MV-4-11 (cell line): ENCODE results near the gene IRAK1.
A peak's percentile ranks its signal among the peaks of the same experiment; 100 is the strongest.

Experiments
- DNase-seq: peaks from one replicate; lab custom pipeline; 2025; lab: John Stamatoyannopoulos, UW

The IRAK1 gene

DNA sequence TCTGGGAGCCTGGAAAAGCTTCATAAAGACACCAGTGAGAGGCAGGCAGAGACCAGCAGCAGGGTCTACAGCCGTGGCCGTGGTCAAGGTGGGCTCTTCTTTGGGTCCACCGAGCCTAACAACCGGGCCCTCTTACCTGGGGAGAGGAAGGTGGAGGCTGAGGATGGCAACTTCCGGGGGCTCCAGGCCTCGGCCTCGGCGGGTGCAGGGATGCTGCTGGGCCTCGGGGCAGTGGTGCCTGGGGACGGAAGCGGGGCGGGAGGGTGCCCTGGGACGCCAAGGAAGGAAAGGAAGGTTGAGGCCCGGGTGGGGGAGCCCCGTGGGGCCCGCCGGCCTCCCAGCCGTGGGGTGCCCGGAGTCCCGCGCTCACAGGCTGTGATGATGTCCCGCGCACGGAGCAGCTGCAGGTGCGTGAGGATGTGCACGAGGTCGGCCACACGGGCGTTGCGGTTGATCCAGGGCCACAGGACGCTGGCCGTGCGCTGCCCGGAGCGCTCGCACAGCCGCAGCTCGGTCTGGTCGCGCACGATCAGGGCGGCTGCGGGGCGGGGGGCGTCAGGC, 561 bp downstream of the IRAK1 start:
- no peak for DNase-seq

DNA sequence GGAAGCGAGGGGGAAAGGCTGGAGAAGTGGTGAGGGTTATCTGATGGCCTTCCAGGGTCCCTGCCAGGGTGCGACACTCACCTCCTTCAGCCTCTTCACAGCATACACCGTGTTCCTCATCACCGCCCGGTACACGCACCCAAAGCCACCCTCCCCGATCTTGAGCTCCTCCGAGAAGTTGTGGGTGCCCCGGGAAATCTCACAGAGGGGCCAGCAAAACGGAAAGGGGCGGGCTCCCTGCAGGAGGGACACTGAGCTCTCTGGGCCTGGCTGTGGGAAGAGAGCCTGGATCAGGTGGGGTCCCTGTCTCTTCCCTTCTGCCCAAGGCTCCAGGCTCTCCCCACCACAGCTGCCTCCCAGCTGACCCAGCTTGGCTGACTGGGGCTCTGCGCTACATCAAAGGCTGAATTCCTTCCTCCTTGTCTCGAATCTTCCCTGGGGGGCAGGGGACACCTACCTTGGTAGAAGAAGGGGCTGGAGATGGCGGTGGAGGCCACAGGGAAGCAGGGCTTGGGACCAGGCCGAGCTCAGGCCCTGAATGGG, 1.1 kb downstream of the IRAK1 start:
- DNase-seq: no peak

DNA sequence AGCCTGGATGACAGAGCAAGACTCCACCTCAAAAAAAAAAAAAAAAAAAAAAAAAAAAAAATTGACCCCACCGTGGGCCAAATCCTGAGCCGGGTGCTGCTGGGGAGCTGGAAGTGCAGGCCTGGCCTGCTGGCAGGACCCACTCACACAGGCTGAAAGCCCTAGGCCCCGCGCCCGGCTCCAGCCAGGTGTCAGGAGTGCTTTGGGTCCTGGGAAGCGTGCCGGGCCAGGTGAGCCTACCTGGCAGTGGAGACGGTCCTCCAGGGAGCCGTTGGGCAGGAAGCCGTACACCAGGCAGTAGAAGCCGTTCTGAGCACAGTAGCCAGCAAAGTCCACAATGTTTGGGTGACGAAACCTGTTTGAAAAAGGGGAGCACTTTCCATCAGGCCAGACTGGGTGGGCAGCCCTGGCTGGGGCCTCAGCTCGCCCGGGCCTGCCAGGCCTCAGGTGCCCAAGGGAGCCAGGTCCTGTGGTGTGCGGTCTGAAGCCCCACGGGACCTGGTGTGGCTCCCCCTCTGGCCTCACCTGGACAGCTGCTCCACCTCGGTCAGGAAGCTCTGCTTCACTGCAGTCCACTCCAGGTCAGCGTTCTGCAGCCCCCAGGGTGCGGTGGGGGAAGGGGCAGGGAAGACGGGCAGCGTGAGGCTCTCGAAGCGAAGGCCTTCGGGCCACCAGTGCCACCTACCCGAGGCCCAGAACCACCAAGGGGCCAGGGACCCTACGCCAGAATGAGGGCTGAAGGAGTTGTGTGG, 1.8 kb downstream of the IRAK1 start:
- no peak for DNase-seq

DNA sequence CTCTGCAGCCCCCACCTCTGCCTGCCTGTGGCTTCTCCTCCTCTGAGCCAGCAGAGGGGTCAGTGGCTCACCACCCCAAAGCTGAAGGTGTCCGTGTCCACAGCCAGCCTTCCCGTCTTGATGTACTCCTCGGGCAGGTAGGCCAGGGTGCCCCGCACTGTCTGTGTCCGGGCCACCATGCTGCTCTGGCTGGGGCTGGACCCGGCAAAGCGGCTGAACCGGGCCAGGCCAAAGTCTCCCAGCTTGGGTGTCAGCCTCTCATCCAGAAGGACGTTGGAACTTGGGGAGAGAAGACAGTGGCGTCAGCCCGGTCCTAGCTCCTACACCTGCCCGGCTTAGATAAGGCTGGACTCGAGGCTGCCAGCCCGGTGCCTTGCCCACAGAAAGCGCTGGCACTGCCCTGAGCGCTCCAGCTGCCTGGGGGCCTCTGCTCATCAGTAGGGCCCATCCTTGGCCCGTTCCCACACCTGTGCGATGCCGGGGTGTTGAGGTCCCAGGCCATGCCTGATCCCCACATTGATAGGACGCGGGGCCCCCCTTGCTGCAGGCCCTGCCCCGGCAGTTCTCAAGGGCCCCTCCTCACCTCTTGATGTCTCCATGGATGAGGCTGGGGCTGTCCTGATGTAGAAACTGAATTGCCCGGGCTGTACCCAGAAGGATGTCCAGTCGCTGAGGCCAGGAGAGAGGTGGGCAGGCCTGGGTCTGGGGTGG, 3.2 kb downstream of the IRAK1 start:
- DNase-seq: no peak

DNA sequence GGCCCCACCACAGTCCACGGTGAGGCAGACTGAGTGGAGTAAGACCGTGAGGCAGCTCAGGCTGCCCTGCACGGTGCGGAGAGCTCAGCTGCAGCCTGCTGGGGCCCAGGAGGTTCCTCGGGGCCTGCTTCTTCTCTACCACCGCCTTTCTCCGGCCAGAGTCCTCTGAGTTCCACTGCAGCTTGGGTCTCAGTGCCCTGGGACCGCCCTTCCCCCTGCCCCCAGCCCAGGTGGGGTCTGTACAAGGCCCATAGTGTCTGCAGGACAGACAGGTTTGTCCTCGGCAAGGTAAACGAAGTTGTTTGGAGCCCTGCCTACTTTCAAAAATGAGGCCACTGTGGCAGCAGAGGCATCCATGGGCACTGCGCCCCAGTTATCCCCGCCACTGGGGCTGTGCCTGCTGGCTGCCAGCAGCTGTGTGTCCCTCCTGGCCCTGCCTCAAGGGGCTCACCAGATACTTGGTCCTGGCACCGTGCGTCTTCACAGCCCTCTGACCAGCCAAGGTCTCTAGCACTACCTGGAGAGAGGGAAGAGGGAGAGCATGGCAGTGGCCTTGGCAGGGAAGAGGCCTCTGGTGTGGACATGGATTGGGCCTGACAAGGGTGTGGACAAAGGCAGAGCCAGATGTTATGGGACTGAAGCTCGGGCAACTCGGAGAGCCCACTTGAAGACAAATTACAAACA, 4.0 kb downstream of the IRAK1 start:
- DNase-seq: no peak

DNA sequence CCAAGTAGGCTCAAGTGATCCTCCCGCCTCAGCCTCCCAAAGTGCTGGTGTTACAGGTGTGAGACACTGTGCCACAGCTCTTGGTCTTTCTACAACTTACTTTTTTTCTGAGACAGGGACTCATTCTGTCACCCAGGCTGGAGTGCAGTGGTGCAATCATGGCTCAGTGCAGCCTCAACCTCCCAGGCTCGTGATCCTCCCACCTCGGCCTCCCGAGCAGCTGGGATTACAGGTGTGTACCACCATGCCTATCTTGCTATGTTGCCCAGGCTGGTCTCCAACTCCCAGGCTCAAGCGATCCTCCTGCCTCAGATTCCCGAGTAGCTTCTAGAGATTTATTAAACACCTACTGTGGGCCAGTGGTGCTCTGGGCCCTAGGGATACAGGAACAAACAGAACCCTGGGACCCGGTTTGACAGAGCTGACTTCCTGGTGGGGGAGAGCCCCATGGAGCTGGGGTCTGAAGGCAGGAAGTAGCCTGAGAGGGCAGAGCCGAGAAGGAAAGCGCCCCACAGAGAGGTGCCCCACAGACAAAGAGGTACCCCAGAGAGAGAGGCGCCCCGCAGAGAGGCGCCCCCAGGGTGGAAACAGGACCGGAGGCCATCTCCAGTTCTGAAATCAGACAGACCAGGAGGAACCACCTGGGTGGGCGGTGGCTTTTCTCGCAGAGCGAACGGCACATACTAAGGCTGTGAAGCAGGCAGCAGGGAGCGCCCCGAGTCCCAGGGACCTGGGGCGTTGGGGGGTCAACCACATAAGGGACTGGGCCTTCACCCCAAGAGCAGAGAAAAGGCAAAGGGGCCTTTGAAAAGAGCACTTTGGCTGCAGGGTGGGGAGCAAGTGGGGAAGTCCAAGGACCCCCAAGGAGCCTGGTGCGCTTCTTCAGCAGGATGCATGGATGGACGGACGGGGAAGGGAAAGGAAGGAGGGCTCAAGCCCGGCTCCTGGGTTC, 5.0 kb downstream of the IRAK1 start:
- no peak for DNase-seq

DNA sequence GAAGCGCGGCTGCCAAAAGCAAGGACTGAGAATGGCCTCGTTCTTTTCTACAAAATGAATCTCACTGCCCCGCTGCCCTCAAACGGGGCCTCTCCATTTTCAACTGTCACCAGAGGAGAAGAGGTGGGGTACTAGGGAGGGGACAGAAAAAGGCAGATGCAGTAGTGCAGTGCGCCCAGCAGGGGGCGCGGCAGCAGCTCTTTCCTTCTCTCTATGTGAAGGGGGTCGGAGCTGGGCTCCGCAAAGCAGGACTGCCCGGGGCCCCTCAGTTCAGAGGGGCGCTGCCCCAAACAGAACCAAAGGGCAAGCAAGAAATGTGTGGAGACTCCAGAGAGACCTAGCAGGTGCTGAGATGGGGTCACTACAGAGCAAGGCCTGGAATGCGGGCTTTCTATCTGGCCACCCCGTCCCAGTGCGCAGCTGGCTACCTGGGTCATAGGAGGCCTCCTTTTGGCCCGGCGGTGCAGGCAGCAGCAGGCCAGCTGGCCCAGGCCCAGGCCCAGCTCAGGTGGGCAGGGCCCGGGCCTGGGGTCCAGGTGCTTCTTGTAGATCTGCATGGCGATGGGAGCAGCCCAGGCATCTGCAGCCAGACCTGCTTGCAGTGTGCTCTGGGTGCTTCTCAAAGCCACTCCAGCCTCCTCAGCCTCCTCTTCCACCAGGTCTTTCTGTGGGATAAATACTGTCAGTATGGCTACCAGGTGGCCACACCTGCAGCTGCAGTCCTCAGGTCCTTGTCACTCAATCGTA, 5.9 kb downstream of the IRAK1 start:
- peak; percentile 28 for DNase-seq

DNA sequence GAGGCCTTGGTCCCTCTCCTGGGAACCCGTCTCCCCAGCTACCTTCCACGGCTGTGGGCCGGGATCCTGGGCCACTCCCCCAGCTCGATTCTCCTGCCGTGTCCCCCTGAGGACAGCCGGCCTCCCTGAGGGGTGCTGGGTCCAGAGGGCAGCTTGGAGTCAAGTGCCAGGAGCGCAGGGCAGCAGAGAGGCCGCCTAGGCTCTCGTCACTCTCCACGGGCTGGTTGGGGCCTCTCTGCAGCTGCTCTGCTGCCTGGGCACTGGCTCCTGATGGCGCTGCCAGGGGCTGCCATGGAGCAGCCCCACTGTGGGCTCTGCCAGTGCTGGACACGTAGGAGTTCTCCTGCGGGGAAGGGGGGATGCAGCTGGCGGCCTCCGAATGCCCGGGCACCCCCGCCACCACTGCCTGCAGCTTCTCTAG, 6.7 kb downstream of the IRAK1 start:
- DNase-seq: no peak

DNA sequence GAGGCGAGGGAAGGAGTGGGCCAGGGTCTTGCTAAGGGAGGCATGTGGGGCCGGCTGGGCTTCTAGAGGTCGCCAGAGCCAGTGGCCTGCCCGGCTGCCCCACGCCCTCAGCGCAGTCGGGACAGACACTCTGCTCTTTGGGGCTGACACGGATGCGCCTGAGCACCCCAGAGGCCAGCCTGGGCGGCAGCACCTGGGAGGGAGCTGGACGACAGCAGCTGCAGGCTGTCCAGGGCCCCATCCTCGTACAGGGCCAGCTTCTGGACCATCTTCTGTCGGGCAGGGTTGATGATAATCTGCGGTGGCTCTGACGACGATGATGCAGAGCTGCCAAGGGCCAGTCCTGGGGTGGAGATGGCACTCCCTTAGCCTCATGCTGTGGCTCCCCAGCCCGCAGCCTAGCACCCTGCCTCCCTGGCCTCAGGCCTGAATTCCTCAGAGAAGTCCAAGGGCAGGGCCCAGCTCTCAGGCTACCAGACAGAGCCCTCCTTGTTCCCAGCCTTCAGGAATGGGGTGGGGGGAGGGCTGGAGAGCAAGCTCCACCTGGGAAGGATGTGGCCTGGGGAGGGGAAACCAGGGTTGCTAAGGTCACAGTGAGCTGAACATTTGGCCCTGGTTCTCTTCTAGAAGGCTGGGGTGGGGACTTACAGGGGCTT, 7.2 kb downstream of the IRAK1 start:
- no peak for DNase-seq

DNA sequence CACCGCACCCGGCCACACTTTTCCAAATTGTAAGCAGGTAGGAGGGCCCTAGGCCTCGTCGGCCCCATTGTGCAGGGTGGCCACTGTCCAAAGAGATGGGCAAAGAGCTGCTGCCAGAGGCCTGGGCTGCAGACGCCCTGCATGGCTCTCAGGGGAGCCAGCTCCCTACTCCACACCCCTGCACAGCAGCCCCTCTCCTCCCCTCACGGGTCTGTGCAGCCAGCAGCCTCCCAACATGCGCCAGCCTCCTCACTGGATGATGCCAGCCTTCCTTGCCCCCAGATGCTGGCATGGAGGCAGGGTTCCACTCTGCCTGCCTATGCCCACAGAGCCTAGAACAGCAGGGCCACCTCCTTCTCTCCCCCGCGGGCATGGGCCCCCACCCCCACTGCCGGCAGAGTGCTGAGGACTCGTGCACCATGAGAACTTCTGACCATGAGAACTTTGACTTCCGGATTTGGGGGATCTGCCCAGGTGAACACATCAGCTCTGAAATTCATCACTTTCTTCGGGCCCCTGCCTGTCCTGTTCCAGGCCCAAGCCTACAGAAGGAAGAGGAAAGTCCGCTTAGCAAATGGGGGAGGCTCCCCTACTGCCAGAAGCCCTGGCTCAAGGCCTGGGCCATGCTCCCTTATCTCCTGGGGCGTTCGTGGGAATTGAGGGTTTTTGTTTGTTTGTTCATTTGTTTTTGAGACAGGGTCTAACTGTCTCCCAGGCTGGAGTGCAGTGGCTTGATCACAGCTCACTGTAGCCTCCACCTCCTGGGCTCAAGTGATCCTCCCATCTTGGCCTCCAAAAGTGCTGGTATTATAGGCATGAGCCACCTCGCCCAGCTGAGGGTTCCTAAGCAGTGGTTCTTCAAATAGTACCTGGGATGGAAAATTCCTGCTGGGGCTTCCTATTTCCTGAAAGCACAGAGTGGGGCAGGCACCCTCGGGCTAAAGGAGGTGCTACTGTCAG, 8.0 kb downstream of the IRAK1 start:
- DNase-seq: no peak

DNA sequence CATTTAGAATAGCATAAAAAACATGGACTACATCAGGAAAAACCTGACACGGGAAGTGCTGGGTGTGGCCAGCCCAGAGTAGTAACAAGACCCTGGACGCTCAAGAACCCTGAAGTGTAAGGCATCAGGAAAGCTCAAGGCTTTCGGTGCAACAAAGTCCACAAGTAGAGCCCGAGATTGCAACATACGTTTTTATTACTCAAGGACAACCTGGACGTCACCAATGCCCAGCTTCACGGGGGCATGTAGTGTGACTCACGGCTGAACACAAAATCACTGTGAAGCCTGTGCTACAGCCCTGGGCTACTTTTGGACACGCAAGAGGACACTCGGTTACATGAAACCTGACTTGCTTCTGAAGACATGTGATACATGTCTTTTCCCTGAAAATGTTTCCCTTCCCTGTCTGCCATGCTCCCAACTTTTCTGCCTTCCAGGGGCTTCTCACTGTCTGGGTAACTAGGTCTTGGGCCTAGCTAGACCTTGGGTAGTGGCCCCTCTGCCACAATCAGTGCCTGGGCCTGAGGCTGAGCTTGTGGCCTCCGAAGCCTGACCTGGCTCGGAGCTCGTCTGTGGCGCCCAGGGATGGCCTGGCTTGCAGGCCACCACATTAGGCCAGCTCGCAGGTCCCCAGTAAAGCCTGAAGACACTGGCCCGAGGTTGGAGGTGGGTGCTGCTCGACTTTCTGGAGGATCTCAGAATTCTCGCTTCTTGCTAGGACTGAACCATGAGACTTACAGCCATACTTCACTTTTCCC, 9.2 kb downstream of the IRAK1 start:
- DNase-seq: peak; percentile 49

DNA sequence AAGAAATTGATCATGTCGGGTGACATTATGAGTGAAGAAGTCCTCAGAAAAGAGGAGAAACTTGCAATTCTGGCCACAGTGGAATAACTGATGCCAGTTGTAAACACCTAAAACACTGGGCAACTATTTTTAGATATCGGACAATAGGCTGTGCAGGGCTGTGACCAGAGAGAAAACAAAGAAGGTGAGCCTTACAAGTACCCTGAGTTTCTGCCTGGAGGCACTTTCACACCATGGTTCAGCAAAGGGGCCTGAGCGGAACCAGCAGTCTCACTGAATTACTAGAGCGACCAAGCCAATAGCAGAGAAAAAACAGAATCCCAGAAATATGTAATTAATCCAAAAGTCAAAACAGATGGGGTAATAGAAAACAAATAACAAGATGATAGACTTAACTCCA, 11.2 kb downstream of the IRAK1 start:
- DNase-seq: no peak

DNA sequence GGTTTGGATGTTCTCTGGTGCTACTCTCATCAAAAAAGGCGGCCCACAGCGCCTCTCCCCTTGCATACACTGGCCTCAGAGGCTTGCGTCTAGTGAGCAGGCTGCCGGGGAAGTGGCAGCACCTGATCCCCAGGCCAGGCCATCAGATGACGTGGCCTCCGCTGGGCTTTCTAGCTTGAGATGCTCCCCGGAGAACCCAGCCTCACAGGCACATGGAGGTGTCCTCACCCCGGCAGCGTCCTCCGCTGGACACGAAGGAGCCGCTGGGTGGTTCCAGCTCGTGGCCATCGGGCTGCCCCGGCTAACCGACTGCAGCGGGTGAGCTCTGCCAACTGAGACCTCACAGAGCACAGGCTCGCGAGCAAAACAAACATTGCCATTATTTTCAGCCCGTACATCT, 12.8 kb downstream of the IRAK1 start:
- DNase-seq: no peak

DNA sequence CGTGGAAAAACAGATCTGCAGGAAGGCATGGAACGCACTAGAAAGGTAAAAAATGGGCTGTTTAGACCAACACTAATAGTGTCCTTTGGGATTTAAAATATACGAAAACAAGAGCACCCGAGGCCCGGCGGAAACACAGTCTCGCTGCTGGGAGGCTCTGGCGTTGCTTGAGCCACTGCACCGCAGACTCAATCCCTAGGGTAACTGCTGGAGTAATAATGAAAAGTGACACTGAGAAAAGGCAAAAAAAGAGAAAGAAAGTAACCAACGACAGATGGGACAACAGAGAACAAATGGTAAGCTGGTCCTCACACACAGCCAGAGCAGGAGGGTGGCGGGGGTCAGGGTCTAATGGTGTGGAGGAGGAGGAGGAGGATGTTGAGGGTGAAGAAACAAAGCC, 15.4 kb downstream of the IRAK1 start:
- DNase-seq: no peak

DNA sequence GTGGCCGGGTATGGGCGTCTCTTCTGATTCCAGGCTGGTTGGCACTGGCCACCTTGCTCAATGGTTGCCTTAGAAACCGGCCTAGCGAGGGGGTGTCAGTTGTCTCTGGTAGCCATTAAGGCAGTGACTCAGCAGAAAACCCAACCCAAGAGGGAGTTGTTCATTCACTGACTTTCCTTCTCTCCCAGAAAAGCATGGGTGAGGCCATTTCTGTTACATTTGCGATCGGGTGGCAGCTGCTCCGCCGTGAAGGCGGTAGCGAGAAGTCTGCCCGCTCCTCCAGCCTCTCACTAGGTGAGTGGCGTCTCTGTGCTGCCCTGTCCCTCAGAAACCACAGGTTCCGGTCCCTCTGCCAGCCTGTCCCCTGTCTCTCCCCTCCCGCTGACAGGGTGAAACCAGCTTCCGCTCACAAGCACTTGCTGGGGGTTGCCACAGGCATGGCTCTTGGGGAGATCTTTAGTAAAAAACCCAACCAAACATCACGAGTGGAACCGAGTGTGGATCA, 17.4 kb downstream of the IRAK1 start:
- DNase-seq: peak; percentile 74

DNA sequence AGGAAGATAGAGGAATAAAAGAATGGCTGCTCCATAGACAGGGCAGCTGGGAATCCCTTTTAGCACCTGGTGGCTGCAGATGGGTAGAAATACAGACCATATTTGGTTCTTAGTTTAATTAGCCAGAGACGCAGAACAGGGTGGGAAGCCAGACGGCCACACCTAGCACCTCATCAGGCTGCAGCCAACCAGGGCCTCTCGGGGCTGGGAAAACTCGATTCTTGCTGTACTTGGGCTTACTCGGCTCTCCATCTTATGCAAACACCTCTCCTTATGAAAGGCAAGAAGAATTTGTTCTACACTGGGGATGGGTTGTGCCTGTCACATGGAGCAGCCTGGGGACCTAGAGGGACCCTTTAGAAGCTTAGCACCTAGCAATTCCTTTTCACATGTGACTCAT, 19.7 kb downstream of the IRAK1 start:
- no peak for DNase-seq

DNA sequence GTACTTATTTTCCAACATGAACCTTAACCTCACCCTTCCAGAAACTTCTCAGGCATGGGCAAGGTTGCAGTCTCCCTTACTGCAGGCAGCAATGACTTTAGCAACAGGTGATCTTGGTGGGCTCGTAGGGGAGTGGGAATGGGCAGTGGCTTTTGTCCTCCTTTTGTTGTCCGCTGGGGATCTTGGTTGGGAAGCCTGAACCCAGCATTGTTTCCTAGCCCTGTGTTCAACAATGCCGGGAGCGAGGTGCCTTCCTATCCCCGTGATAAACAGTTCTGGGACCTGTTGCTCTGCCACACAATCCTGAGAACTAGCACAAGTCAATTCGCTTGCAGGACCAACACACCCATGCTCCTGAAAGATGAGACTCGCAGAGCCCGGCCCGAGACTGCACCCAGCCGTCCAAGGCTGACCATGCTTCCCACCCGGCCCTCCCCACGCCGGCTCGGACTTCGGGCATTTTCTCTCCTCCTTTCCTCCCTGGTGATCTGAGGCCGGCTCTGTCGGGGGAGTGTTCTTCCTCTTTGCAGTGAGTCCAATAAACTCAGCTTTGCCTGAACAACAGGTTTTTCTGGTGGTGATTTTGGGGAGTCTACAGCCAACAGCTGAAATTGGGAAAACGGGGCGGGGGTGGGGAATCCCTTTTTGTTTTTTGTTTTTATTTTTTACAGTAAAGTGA, 20.2 kb downstream of the IRAK1 start:
- DNase-seq: no peak
